Spleen (tissue), 11 donors: Measurements from ENCODE around the gene KIAA1217. TPM values are rescaled to one million over a fixed set of nuclear protein-coding genes. Genes with fewer than 3 reads are reported as not detected.

Source experiments
- DNase-seq: peaks from one replicate; pipeline ENCODE4 v3.0.0-alpha.2; 2020
- H3K27ac ChIP-seq, 8 donors: fragments of 200-600 bp; sonication (generic) in 7 of 8; 1 replicate in 4 of 8; 2 replicates in 4 of 8; pipeline versions ENCODE4 v1.5.0 to v1.8.0; 2016 to 2021; ENCODE audit warnings: inconsistent platforms in 4 of 8, mild to moderate bottlenecking in 4 of 8, moderate library complexity in 1 of 8
- H3K27me3 ChIP-seq, 7 donors: fragments of 200-600 bp; sonication (generic) in 6 of 7; replicated peaks in 1 of 7; 1 replicate in 4 of 7; 2 replicates in 3 of 7; pipeline versions ENCODE4 v1.5.0 to v1.8.0; 2016 to 2021; ENCODE audit warnings: inconsistent platforms in 3 of 7, mild to moderate bottlenecking in 1 of 7
- H3K36me3 ChIP-seq, 6 donors: fragments of 200-600 bp; sonication (generic) in 5 of 6; 1 replicate in 4 of 6; 2 replicates in 2 of 6; pipeline versions ENCODE4 v1.5.0 to v1.8.0; 2016 to 2021; ENCODE audit warnings: inconsistent platforms in 2 of 6
- H3K4me1 ChIP-seq, 6 donors: fragments of 200-600 bp; sonication (generic) in 5 of 6; 1 replicate in 3 of 6; 2 replicates in 3 of 6; pipeline versions ENCODE4 v1.5.0 to v1.8.0; 2016 to 2021; ENCODE audit warnings: inconsistent platforms in 3 of 6
- H3K4me3 ChIP-seq, 8 donors: fragments of 200-600 bp; sonication (generic) in 7 of 8; 1 replicate in 4 of 8; 2 replicates in 4 of 8; pipeline versions ENCODE4 v1.5.0 to v1.8.0; 2016 to 2021; ENCODE audit warnings: inconsistent platforms in 4 of 8, mild to moderate bottlenecking in 4 of 8, moderate library complexity in 2 of 8
- H3K9me3 ChIP-seq, 8 donors: fragments of 200-600 bp; sonication (generic) in 7 of 8; 1 replicate in 4 of 8; 2 replicates in 4 of 8; pipeline versions ENCODE4 v1.5.0 to v1.8.0; 2016 to 2021; ENCODE audit warnings: inconsistent platforms in 4 of 8
- CTCF ChIP-seq, 11 experiments: fragments of 200-600 bp in 7 of 11; fragments of 450-650 bp in 4 of 11; sonication (generic) in 4 of 11; IDR thresholded peaks in 8 of 11; conservative IDR thresholded peaks in 3 of 11; 1 replicate in 7 of 11; 2 replicates in 4 of 11; pipeline versions ENCODE4 v1.4.0 to v1.8.0; 2016 to 2021; ENCODE audit warnings: antibody characterized with exemption in 11 of 11, inconsistent platforms in 4 of 11, mild to moderate bottlenecking in 1 of 11
- POLR2A ChIP-seq, 3 donors: fragments of 450-650 bp; IDR thresholded peaks; one replicate each; pipeline ENCODE4 v1.5.1; 2017; ENCODE audit warnings: antibody characterized with exemption in 3 of 3, mild to moderate bottlenecking in 1 of 3
- POLR2AphosphoS5 ChIP-seq, 3 donors: sonication (generic); formaldehyde crosslinking; IDR thresholded peaks; one replicate each; pipeline ENCODE4 v1.5.1; 2017; ENCODE audit warnings: antibody characterized with exemption in 3 of 3
- WGBS, 5 donors: extraction: QIAGEN DNeasy Blood & Tissue Kit in 3 of 5; methylation state at CpG; one replicate each; pipeline versions ENCODE4 v1.1.5 to v1.1.7; 2013 to 2018; 5-methylcytosine and 5-hydroxymethylcytosine counted together
- intact Hi-C: fragments of 100-400 bp; cut with DNase I; formaldehyde crosslinking; loops from one replicate; pipeline ENCODE4 v1.15.0; 2023; ENCODE audit warnings: low total_unique reads
- polyA plus RNA-seq, 3 donors: library from polyadenylated mRNA; stranded (reverse); fragments of 200-250 nt; gene quantifications; one replicate each; pipeline ENCODE4 v1.2.1, GENCODE V29; 2013
- total RNA-seq, 7 donors: library from RNA; depleted of rRNA in 3 of 7; stranded (reverse); fragments of >200 nt in 3 of 7; fragmentation: NEBNext Ultra II Directional in 4 of 7; extraction: Animal tissue kit (Norgen Biotek cat#: 25700) in 4 of 7; gene quantifications; one replicate each; pipeline versions ENCODE4 v1.1.0 to v1.2.1, GENCODE V29; 2016 to 2021
- donor health status: healthy with polysubstance abuse.
- donor health status: DM: no; HTN: no; CAD: no; lungs with moderate emphysema.
- donor health status: DM: no; HTN: no; CAD: no.
- donor health status: Bipolar disorder and iron deficiency.
- donor health status: healthy.
- donor health status: DM: no; HTN: no; CAD: no.
- donor health status: DM: yes; HTN: yes; CAD: no.

The KIAA1217 gene
- total and polyA plus RNA-seq, 10 donors = 2.2 to 40.7 (median 21.4) TPM

GRCh38 chr10:24255115-24255880, 46.4 kb downstream of the KIAA1217 start:
- no peak overlapping the region for H3K4me3 ChIP-seq
- no peaks in the 10 kb centered on the region for H3K9me3 ChIP-seq
- 81 to 92% (median 88%) methylated on average over 14 of the region's 14 CpGs for WGBS, 5 donors
- H3K27ac ChIP-seq = no peak overlapping the region
- no peaks in the 10 kb centered on the region for H3K4me1 ChIP-seq
- no peak for TF ChIP-seq POLR2A (IDR thresholded peaks at IDR 0.05)
- no peak for TF ChIP-seq CTCF (IDR thresholded peaks at IDR 0.05 in 8 of 11, conservative IDR thresholded peaks at IDR 0.05 in 3 of 11)
- TF ChIP-seq POLR2AphosphoS5 (IDR thresholded peaks at IDR 0.05) = no peak
- DNase-seq = no peak
- intact Hi-C loops = no loop called here
- H3K36me3 ChIP-seq = no peaks in the 10 kb centered on the region
- no peaks in the 10 kb centered on the region for H3K27me3 ChIP-seq

GRCh38 chr10:24255881-24256311, 47.0 kb downstream of the KIAA1217 start:
- no peak for TF ChIP-seq POLR2A (IDR thresholded peaks at IDR 0.05)
- TF ChIP-seq CTCF (IDR thresholded peaks at IDR 0.05 in 8 of 11, conservative IDR thresholded peaks at IDR 0.05 in 3 of 11) = no peak
- TF ChIP-seq POLR2AphosphoS5 (IDR thresholded peaks at IDR 0.05) = no peak
- no peaks in the 10 kb centered on the region for H3K36me3 ChIP-seq
- no peak overlapping the region for H3K27ac ChIP-seq
- no peaks in the 10 kb centered on the region for H3K27me3 ChIP-seq
- no peaks in the 10 kb centered on the region for H3K4me1 ChIP-seq
- H3K9me3 ChIP-seq = no peaks in the 10 kb centered on the region
- intact Hi-C loops = no loop called here
- 66 to 82% (median 74%) methylated on average over 5 of the region's 5 CpGs for WGBS, 5 donors
- DNase-seq = no peak
- H3K4me3 ChIP-seq = no peak overlapping the region

- Histone ChIP-seq H3K9me3 (no peaks in the 10 kb centered on the region), H3K4me1 (no peaks in the 10 kb centered on the region), H3K27ac (no peak overlapping the region), H3K4me3 (no peak overlapping the region), H3K27me3 (no peaks in the 10 kb centered on the region), H3K36me3 (no peaks in the 10 kb centered on the region)
- WGBS, 5 donors = 73 to 90% (median 79%) methylated on average over 2 of the region's 2 CpGs
- no peak for DNase-seq
- TF ChIP-seq POLR2A (IDR thresholded peaks at IDR 0.05) = no peak
- TF ChIP-seq POLR2AphosphoS5 (IDR thresholded peaks at IDR 0.05) = no peak
- TF ChIP-seq CTCF (IDR thresholded peaks at IDR 0.05 in 8 of 11, conservative IDR thresholded peaks at IDR 0.05 in 3 of 11) = no peak
- intact Hi-C loops = no loop called here
Measured at GRCh38 chr10:24256619-24257107, 47.7 kb downstream of the KIAA1217 start.

- no peak overlapping the region for H3K4me3 ChIP-seq
- H3K36me3 ChIP-seq = no peaks in the 10 kb centered on the region
- WGBS, 5 donors = 75 to 95% (median 87%) methylated on average over 4 of the region's 4 CpGs
- DNase-seq = no peak
- H3K27me3 ChIP-seq = no peaks in the 10 kb centered on the region
- TF ChIP-seq CTCF (IDR thresholded peaks at IDR 0.05 in 8 of 11, conservative IDR thresholded peaks at IDR 0.05 in 3 of 11) (no peak), POLR2A (IDR thresholded peaks at IDR 0.05) (no peak), POLR2AphosphoS5 (IDR thresholded peaks at IDR 0.05) (no peak)
- intact Hi-C loops = no loop called here
- H3K9me3 ChIP-seq = no peaks in the 10 kb centered on the region
- H3K4me1 ChIP-seq = no peaks in the 10 kb centered on the region
- no peak overlapping the region for H3K27ac ChIP-seq
Measured at GRCh38 chr10:24257588-24257987, 48.6 kb downstream of the KIAA1217 start.
